ENCODE data around the gene MAGI2. TPM values are rescaled to one million over a fixed set of nuclear protein-coding genes. Genes with fewer than 3 reads are reported as not detected.

Gene MAGI2
- total RNA-seq, 1 donor from 2014 or later: 64.2 TPM

DNA sequence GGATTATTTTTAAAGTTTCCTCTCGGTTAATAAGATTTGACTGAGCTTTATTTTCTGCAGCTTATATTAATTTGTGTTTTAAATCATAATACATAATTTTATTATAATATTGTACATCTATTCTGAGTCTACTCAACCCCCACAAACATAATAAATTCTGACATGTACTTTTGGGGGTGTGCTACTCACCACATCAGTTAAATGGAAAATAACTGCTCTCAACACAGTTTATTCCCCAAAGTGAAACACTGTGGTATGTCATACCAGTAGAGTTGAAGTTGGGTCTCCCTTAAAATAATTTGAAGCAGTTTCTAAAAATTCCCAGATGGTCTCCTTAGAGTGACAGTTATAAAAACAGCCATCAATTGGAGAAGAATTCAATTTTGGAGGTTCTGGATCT is 1191.7 kb downstream of the MAGI2 start:
- H3K4me1 Mint-ChIP-seq (ENCODE audit: low read depth, unreplicated experiment): no peaks in the 10 kb centered on the region
- H3K4me3 Mint-ChIP-seq (ENCODE audit: unreplicated experiment): no peak overlapping the region
- no peaks in the 10 kb centered on the region for H3K36me3 Mint-ChIP-seq (ENCODE audit: unreplicated experiment)
- TF ChIP-seq, protein P1, sequence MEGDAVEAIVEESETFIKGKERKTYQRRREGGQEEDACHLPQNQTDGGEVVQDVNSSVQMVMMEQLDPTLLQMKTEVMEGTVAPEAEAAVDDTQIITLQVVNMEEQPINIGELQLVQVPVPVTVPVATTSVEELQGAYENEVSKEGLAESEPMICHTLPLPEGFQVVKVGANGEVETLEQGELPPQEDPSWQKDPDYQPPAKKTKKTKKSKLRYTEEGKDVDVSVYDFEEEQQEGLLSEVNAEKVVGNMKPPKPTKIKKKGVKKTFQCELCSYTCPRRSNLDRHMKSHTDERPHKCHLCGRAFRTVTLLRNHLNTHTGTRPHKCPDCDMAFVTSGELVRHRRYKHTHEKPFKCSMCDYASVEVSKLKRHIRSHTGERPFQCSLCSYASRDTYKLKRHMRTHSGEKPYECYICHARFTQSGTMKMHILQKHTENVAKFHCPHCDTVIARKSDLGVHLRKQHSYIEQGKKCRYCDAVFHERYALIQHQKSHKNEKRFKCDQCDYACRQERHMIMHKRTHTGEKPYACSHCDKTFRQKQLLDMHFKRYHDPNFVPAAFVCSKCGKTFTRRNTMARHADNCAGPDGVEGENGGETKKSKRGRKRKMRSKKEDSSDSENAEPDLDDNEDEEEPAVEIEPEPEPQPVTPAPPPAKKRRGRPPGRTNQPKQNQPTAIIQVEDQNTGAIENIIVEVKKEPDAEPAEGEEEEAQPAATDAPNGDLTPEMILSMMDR (IDR thresholded peaks at IDR 0.05; ENCODE audit: partially characterized antibody, unreplicated experiment): no peak
- H3K27me3 Mint-ChIP-seq (ENCODE audit: unreplicated experiment): no peaks in the 10 kb centered on the region
- H3K27ac Mint-ChIP-seq (ENCODE audit: unreplicated experiment): no peak overlapping the region
- no peaks in the 10 kb centered on the region for H3K9me3 Mint-ChIP-seq (ENCODE audit: unreplicated experiment)
- DNase-seq: no peak

DNA sequence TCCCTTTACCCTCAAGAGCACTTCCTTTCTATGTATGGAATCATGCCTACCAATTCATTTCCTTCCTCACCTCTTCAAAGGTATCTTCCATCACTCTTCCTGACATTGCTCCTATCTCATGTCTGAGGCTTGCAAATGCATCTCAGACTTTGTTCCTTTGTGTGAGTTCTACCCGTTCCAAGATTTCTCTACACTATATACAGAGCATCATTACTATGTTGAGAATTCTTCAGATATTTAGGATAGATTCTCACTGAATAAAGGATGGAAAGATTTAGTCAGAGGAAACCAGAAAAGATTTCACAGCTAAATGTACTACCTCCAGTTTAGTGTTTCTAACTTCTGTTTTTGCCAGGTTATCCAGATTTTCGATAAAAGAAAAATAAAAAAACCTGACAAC is 1192.2 kb downstream of the MAGI2 start:
- Mint-ChIP-seq H3K27me3 (ENCODE audit: unreplicated experiment) (no peaks in the 10 kb centered on the region), H3K36me3 (ENCODE audit: unreplicated experiment) (no peaks in the 10 kb centered on the region), H3K27ac (ENCODE audit: unreplicated experiment) (no peak overlapping the region), H3K4me3 (ENCODE audit: unreplicated experiment) (no peak overlapping the region), H3K9me3 (ENCODE audit: unreplicated experiment) (no peaks in the 10 kb centered on the region), H3K4me1 (ENCODE audit: low read depth, unreplicated experiment) (no peaks in the 10 kb centered on the region)
- TF ChIP-seq, protein P1 (IDR thresholded peaks at IDR 0.05; ENCODE audit: partially characterized antibody, unreplicated experiment): no peak
- DNase-seq: no peak

DNA sequence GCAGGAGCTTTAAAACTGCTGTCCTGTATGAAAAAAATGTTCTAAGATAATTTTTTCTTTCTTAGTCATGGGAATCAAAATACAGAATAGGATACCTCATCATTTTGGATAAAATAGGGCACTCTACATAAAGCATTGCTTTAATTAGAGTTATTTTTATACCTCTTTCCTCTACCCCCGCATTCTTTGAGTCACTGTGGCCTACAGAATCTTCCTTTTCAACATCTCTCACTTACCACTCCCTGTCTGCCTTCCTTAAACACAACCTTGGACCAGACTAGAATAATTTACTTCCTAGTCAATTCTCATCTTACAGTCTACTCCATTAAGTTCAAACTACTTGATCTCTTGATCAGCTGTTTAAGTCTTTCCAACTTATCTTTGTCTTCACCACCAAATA is 1192.6 kb downstream of the MAGI2 start:
- H3K9me3 Mint-ChIP-seq (ENCODE audit: unreplicated experiment): no peaks in the 10 kb centered on the region
- TF ChIP-seq, protein P1 (IDR thresholded peaks at IDR 0.05; ENCODE audit: partially characterized antibody, unreplicated experiment): no peak
- no peak for DNase-seq
- no peaks in the 10 kb centered on the region for H3K4me1 Mint-ChIP-seq (ENCODE audit: low read depth, unreplicated experiment)
- no peak overlapping the region for H3K4me3 Mint-ChIP-seq (ENCODE audit: unreplicated experiment)
- no peaks in the 10 kb centered on the region for H3K27me3 Mint-ChIP-seq (ENCODE audit: unreplicated experiment)
- H3K27ac Mint-ChIP-seq (ENCODE audit: unreplicated experiment): no peak overlapping the region
- no peaks in the 10 kb centered on the region for H3K36me3 Mint-ChIP-seq (ENCODE audit: unreplicated experiment)

DNA sequence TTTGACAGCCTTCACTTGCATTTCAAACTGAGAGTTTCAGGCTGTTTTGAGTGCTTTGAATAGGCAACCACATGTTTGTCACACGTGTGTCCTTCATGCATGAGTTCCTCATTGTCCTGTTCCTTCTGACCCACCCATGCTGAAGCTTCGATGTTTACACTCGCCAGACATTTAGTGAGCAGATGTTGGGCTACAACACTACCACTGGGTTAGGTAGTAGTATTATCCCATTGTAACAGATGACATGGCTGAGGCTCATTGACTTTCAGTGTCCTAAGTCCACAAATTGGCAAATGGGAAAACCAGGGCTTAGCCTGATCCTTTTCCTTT is 1198.8 kb downstream of the MAGI2 start:
- Mint-ChIP-seq H3K4me3 (ENCODE audit: unreplicated experiment) (no peak overlapping the region), H3K27ac (ENCODE audit: unreplicated experiment) (no peak overlapping the region), H3K9me3 (ENCODE audit: unreplicated experiment) (no peaks in the 10 kb centered on the region), H3K36me3 (ENCODE audit: unreplicated experiment) (no peaks in the 10 kb centered on the region), H3K4me1 (ENCODE audit: low read depth, unreplicated experiment) (no peaks in the 10 kb centered on the region), H3K27me3 (ENCODE audit: unreplicated experiment) (no peaks in the 10 kb centered on the region)
- DNase-seq: no peak
- TF ChIP-seq, protein P1 (IDR thresholded peaks at IDR 0.05; ENCODE audit: partially characterized antibody, unreplicated experiment): no peak

DNA sequence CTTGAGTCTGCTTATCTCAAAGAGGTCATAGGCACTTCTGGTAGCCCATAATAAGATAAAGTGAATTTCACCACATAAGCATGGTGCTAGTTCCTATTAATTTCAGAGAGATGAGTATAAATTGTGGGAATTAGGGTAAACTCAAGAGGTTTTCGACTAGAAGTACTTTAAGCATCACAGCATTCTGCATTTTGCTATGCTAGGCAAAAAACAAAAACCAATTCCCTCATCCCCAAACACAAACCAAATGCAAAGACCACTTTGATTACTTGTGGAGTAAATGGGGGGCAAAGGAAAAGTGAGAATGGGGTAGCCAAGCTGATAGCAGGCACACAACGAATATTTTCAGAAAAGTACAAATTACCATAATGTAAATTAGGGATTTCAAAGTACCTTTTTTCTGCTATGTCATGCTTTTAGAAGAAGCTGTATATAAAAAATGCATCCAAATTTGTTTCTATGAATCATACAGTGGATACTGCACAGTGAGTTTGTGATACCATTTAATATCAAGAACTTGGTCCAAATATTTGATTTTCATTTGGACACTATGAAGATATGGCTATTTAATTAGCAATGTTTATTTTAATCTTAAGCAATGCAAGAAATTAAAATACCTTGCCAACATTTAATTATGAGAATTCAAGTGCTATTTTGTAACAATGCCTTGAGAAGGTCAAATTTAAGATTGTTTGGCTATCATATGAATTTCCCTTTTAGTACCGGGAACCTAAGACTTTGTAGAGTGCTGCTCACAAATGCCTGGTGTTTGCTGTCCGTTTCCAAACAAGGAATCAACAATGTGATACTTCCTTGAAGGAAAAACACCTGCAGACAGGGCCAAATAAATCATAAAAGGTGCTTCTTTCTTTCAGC is 1199.4 kb downstream of the MAGI2 start:
- TF ChIP-seq, protein P1 (IDR thresholded peaks at IDR 0.05; ENCODE audit: partially characterized antibody, unreplicated experiment): no peak
- no peak overlapping the region for H3K4me3 Mint-ChIP-seq (ENCODE audit: unreplicated experiment)
- DNase-seq: no peak
- H3K4me1 Mint-ChIP-seq (ENCODE audit: low read depth, unreplicated experiment): no peaks in the 10 kb centered on the region
- no peak overlapping the region for H3K27ac Mint-ChIP-seq (ENCODE audit: unreplicated experiment)
- no peaks in the 10 kb centered on the region for H3K9me3 Mint-ChIP-seq (ENCODE audit: unreplicated experiment)
- no peaks in the 10 kb centered on the region for H3K27me3 Mint-ChIP-seq (ENCODE audit: unreplicated experiment)
- H3K36me3 Mint-ChIP-seq (ENCODE audit: unreplicated experiment): peaks cover 3% of the 10 kb centered on the region

Data from glutamatergic neuron (in vitro differentiated cells).